GM18520 (cell line): Measurements from ENCODE around the gene ILDR2.

Experiments used
- ATAC-seq: cut with Tn5 transposase; IDR thresholded peaks from one replicate; pipeline ENCODE4 v1.9.1; 2021; ENCODE audit not compliant: unreplicated experiment

Gene ILDR2, protein sequence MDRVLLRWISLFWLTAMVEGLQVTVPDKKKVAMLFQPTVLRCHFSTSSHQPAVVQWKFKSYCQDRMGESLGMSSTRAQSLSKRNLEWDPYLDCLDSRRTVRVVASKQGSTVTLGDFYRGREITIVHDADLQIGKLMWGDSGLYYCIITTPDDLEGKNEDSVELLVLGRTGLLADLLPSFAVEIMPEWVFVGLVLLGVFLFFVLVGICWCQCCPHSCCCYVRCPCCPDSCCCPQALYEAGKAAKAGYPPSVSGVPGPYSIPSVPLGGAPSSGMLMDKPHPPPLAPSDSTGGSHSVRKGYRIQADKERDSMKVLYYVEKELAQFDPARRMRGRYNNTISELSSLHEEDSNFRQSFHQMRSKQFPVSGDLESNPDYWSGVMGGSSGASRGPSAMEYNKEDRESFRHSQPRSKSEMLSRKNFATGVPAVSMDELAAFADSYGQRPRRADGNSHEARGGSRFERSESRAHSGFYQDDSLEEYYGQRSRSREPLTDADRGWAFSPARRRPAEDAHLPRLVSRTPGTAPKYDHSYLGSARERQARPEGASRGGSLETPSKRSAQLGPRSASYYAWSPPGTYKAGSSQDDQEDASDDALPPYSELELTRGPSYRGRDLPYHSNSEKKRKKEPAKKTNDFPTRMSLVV

DNA sequence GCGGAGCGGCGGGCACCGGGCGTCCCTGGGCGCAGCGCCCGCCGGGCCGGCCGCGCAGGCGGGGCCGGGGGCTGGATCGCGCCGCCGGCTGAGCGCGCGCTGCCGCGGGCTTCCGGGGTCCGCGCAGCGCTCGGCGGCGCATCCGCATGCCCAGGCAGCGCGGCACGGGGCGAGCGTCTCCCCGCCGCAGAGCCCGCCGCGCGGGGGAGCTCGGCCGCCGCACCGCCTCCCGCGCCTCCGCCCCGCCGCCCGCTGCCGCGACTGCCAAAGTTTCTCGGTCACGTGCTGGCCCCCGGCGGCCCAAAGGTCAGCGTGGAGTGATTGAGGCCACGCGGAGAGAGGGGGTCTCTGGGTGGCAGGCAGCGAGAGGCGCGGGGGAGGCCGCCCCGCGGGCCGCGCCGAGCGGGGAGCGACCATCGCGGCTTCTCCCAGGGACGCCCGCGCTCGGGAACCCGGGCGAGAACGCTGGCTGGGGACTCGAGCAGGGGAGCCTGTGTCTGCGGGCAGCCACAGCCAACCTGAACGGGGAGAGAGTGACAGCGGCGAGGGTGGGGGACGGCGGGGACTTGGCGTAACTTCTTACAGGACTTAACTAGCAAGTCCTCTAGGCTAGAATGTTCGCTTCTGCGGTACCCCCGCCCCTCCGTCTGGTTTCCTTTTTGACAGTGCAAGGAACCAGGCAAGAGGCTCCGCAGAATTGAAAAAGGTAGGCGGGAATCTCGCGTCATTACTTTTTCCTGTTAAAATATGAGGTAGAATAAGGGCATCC, at the start of gene ILDR2:
TSS of gene ILDR2 (minus strand) at position 180 of the 769 bp plus-strand sequence. CDS start 272 bp downstream, outside the sequence.
- ATAC-seq = peak; percentile 33

DNA sequence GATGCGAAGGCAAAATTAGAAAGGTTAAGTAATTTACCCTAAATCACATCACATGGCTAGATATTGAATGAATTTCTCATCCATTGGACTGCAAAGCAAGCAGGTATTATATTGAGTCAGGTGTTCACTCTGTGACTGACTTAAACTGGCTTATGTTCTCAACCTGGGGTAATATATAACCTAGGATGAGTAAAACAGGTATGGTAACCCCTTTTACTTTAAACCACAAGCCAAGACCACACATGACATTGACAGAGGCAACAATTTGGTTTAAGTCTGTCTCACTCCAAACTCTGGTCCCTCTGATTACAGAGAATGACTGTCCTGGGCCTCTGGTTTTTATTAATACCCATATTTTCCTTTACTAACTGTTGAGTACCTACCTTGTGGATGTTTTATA, 47.0 kb upstream of the ILDR2 start:
- no peak for ATAC-seq

DNA sequence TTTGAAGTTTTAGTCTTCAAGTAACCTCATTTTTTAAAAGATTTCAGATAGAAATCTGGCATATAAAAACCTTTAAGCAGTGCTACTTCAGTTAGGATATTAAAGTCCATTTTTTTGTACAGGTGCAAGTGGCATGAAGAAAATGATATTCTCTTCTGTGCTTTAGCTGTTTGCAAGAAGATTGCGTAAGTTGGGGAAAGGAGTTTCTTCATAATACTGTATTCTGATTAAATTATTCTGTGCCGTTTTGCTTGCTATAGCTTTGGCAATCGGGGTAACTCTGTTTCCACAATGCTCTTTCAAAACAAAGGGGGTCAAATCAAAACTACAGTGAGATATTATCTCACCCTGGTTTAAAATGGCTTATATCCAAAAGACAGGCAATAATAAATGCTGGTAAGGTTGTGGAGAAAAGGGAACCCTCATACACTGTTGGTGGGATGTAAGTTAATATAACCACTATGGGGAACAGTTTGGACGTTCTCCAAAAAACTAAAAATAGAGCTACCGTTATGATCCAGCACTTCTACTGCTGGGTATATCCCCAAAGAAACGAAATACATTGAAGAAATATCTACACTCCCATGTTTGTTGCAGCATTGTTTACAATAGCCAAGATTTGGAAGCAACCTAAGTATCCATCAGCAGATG, 40.9 kb upstream of the ILDR2 start:
- ATAC-seq = no peak

DNA sequence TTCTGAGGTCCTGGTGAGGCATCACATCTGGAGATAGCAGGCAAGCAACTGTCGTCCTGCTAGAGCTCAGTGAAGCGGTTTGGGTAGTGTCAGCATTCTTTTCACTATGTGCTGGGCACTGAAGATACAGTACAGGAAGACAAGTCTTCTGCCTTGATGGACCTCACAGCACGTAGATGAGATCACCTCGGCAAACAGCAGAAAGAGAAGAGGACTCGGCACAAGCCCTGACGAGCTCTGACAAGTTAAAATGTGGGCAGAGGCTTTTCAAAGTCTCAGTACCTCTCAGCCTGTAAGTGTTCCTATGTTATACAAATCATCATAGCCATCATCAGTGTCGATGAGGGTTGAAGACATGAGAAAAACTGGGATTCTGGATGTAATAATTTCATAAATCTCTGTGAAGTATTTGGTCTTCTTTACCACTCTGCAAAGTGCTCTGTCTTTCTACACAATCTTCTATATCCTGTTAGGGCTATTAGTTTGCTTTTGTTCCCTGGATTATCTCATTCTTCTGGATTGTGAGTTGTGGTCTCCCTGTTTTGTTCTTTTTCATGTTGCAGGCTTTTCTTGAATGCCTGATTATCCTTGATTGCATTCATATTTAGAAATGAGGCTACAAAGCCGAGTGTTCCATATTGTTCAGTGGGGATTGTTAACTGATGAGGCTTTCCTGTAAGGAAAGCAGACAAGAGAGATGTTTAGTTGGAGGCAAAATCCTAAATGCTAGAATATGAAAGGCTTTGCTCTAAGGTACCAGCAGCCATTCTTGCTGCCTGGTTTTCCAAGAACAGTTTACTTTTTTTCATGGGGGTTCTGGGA, 38.0 kb upstream of the ILDR2 start:
- no peak for ATAC-seq

DNA sequence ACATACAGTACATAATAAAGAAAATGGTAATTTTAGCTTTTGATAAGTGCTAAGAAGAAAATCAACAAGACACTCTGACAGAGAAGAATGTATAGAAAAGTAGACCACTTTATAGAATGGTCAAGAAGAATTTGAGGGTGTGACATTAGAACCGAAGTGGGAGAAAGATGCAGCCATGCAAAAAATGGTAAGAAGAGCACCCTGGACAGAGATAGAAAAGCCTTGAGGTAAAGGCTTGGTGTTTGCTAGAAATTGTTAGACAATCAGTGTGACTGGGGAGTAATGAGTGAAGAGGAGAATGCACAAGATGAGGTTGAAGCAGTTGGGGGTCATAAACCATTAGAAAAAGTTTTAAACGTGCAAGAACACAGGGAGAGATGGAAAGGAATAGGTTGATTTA, 37.2 kb upstream of the ILDR2 start:
- no peak for ATAC-seq

DNA sequence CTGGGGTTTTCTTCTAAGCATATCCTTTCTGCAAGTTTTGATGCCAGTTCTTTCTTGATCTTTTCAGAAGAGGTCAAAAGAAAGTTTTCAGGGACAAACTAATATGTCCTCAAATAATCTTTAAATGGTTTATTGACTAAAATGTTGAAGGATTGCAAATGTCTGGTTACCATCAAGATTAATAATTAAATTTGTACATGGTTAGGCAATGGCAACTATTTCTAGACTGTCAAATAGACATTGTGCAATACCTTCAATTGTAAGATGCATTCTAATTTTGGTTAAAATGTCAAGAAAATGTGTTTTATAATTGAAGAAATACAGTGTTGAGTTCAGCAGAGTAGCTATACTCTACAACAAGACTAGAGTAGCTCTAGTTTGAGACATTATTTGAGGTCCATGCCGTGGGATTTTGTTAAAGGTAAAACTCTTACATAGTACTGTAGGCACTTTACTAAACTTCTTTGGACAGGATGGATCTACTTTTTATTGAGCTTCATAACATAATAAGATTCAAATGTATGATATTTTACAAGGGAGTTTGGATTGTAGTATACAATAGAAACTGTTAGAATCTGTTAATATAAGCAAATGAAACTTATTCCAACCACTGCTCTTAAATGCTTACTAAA, 36.3 kb upstream of the ILDR2 start:
- ATAC-seq = no peak

DNA sequence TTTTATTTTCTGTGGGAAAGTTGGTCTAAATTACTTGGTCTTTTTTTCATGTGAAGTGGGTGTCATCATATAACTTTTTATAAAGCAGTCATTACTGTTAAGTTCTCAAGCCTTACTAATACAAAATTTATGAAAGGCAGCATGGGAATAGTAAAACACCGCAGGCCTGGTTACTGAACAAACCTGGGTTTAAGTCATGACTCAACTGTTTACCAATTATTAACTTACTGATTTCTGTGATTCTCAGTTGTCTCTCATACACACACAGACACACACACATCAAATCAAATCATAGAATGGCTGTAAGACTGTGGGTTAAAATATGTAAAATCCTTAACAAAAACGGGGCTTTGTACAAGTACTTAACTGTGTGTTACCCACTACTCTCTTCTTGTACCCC, 28.4 kb upstream of the ILDR2 start:
- ATAC-seq = no peak

DNA sequence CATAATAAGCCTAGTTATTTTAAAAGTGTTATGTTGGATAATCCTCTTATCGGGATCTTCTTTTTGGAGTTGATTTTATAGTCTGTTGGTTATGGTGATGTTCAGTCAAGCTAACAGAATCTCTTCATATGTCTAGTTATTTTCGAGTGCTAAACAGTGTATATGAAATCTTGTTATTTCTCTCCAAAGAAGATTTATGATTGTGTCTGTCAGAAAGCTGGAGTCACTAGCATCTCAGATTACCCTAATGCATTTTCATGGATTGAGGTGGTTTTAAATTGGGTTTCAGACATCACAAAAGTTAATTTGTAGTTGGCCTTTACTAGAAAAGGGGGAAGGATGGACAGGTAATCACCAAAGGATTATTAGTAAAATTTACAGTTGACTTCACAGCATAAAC, 27.0 kb upstream of the ILDR2 start:
- ATAC-seq = no peak

DNA sequence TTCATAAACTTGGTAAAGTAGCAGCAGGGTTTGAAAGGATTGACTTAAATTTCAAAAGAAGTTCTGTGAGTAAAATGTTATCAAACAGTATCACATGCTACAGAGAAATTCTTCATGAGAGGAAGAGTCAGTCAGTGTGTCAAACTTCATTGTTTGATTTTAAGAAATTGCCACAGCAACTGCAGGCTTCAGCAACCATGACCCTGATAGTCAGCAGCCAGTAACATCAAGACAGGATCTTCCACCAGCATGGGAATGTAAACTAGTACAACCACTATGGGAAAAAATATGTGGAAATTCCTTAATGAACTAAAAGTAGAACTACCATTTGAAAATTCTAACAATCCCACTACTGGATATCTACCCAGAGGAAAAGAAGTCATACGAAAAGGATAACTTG, 25.2 kb upstream of the ILDR2 start:
- ATAC-seq = no peak

DNA sequence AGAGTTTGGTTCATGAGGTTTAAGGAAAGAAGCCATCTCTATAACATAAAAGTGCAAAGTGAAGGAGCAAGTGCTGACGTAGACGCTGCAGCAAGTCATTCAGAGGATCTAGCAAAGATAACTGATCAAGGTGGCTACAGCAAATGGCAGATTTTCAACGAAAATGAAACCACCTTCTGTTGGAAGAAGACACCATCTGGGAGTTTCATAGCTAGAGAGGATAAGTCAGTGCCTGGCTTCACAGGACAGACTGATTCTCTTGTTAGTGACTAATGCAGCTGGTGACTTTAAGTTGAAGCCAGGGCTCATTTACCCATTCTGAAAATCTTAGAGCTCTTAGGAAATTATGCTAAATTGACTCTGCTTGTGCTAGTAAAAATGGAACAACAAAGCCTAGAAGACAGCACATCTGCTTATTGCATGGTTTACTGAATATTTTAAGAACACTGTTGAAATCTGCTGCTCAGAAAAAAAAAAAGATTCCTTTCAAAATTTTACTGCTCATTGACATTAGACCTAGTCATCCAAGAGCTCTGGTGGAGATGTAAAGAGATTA, 24.2 kb upstream of the ILDR2 start:
- ATAC-seq = no peak

DNA sequence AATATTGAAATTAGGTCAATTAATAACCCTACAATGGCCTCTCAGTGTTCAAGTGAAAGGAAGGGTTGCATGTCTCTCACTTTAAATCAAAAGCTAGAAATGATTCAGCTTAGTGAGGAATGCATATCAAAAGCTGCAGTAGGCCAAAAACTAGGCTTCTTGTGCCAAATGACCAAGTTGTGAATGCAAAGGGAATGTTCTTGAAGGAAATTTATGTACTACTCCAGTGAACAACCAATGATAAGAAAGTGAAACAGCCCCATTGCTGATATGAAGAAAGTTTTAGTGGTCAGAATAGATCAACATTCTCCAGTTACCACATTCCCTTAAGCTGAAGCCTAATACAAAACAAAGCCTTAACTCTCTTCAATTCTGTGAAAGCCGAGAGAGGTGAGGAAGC, 23.7 kb upstream of the ILDR2 start:
- no peak for ATAC-seq

DNA sequence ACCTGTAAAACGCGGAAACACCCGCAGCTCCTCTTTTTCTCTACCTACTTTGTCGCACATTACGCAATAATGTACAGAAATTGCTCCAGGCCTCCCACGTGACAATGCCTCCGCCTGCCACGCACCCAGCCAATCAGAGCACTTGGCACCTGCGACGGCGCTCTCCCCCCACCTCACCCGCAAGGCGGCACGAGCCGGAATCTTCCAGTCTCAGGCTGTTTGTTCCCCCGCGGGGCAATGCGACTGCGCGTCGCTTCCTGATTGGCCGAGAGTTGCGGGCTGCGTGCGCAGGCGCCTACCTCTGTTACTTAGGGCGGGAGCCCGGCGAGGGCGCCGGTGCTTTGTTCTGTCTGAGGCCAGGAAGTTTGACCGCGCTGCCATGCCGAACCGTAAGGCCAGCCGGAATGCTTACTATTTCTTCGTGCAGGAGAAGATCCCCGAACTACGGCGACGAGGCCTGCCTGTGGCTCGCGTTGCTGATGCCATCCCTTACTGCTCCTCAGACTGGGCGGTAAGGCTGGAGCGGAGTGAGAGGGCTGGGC, 13.7 kb upstream of the ILDR2 start, which contains the start of gene MAEL:
TSS of gene MAEL (plus strand) at position 307 of the 542 bp plus-strand sequence. CDS start at position 380, 73 bp downstream.
- ATAC-seq = no peak

DNA sequence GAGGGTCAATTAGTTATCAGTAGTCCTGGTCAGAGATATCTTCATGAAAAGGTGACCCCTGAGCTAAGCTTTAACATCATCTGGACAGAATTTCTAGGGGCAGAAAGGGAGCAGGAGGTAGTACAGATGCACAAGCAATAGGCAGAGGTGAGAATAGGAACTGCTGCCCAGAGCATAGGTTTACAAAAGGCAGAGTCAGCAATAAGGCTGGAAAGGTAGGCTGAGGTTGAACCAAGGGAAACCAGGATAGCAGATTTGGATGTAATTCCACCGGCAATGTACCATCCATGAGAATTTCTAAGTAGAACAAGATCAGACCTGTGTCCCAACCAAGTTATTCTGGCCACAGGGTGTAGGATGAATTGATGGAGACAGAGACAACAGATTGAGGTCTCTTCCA, 6.2 kb upstream of the ILDR2 start:
- no peak for ATAC-seq

DNA sequence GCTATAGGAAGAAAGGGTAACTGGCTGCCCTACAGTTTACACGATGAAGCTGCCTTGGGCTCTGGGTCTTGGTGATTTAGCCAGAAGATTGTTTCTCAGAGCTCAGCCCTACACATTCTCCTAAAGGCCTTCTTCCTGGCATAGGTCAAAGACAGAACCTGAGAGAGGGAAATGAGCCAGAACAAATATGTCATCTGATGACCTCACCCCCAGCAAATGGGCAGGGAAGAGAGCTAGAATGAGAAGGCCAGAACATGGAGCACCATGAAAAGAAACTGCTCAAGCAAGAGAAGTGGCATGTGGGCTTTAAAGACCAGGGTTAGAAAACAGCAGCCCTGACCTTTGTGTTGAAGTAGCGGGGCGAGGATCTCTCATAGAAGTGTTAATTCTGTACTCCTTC, 5.5 kb upstream of the ILDR2 start:
- no peak for ATAC-seq

DNA sequence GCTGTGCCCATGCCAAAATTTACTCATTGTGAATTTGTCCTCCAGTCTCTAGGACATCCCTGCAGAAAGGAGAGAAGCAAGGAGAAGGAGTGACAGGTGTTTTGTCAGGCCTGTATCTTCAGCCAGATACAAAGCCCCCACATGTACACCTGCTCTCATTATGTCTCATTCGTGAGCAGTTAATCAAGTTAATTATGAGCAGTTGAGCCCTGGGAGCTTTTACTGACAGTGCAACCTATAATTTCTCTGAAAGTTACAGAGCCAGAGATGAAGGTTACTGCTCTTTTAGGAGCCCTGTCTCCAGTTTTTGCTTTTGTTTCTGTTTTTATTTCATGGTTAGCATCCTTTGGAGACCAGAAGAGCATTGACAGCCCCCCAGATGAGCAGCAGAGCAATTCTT, 5.0 kb upstream of the ILDR2 start:
- no peak for ATAC-seq

DNA sequence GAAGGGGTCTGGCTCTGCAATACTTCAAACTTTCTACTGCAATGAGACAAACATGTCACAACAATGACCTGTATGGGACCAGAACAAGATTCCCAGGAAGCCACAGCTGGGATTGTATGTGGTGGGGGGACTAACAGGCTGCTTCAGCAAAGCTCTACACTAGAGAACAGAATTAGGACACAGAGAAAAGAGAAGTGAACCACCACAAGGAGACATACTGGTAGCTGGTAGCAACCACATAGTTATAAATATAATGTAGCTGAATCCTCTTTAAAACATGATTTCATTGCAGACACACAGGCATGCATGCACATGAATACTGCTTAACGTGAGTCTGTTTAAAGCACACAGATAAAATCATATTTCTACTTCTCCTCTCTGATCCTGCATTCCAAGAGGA, 3.5 kb upstream of the ILDR2 start:
- ATAC-seq = no peak

DNA sequence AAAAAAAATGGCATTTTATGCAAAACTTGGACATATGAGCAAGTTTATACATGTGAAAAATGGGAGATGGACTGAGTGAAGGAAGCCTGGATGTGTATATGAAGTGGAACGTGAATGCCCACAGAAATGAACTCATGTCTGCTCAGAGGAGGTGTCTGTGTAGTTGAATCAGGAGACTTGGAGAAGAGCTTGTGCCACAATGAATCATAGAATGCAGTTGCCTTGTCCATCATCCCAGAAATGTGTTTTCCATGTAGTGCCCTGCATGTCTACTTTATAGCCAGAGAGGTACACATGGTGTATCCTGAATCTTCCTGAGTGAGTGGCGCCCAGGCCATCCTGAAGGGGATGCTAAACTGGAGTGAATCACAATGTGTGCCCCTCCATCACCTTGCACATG, 2.6 kb upstream of the ILDR2 start:
- ATAC-seq = no peak

DNA sequence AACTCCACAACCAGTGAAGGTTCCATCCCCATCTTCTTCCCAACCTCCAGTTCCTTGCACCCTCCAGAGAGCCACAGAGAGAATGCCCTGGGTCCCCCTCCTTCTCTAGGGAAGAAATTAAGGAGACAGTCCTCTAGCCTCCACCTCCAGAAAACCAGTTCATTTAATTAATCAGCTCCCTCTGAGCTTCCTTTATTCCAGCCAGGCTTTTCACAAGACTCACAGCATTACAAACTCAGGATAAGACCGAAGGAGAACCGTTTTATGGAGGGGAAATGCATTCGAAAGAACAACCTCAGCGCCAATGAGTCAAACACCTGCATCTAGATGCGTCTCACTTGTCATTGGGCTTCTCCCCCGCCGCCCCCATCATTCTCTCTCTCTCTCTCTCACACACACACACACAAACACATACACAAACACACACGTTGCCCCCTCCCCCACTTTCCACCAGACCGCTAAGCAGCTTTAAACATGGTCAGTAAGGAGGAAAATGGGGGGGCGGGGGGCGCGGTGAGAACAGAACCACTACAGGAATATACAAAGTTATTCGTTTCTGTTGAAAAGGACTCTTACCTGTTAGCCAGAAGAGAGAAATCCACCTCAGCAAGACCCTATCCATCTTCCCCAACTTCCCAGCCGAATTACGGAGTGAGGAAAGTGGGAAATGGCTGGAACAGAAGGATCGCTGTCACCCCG, 544 bp downstream of the ILDR2 start:
- no peak for ATAC-seq

DNA sequence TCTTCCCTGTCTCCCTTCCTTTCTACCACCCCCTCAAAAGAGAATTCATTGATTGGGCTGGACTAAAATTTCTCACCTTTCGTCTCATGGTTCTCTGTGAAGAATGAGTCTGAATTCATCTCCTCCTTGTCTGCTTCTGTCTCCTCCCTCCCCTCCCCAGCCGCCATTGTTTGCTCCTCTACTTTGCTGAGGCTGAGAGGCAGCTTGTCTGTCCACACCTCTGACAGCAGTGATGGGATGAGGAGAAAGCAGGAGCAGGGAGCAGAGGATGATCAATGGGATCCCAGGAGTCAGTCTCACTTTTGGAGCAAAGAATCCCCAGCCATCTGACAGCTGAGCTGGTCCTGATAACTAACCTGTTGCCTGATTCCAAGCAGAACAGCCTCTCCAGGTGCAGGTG, 2.5 kb downstream of the ILDR2 start:
- no peak for ATAC-seq
